HepG2 (cell line): Measurements from ENCODE around the gene ALCAM. TPM values are rescaled to one million over a fixed set of nuclear protein-coding genes. Genes with fewer than 3 reads are reported as not detected.

Experiments
- ARHGAP35 ChIP-seq: sonication (generic); formaldehyde crosslinking; IDR thresholded peaks from 2 replicates; pipeline ENCODE4 v1.9.0; 2022; ENCODE audit warnings: mild to moderate bottlenecking, inconsistent platforms, moderate library complexity, missing genetic modification reagents, borderline replicate concordance
- HMGA1 ChIP-seq: sonication (generic); formaldehyde crosslinking; conservative IDR thresholded peaks from 2 replicates; pipeline ENCODE4 v1.4.0; 2020; ENCODE audit warnings: missing genetic modification reagents
- HOXA3 ChIP-seq: sonication (generic); formaldehyde crosslinking; IDR thresholded peaks from 2 replicates; pipeline ENCODE4 v1.5.0; 2020; ENCODE audit warnings: missing genetic modification reagents
- ISX ChIP-seq: sonication (generic); formaldehyde crosslinking; conservative IDR thresholded peaks from 2 replicates; pipeline ENCODE4 v1.5.0; 2020; ENCODE audit warnings: missing genetic modification reagents
- NCOA2 ChIP-seq: sonication (generic); formaldehyde crosslinking; IDR thresholded peaks from 2 replicates; pipeline ENCODE4 v1.8.0; 2022; ENCODE audit warnings: inconsistent platforms
- NR3C1 ChIP-seq: sonication (generic); formaldehyde crosslinking; IDR thresholded peaks from 2 replicates; pipeline ENCODE4 v1.4.0; 2020; ENCODE audit warnings: missing genetic modification reagents
- RFX1 ChIP-seq: fragments of 450-650 bp; IDR thresholded peaks from 2 replicates; pipeline ENCODE4 v1.6.1; 2017
- TGIF2 ChIP-seq: IDR thresholded peaks from 2 replicates; pipeline ENCODE4 v1.6.1; 2016; ENCODE audit warnings: control low read depth, missing compliant biosample characterization
- TIGD3 ChIP-seq: sonication (generic); formaldehyde crosslinking; IDR thresholded peaks from 2 replicates; pipeline ENCODE4 v1.5.1; 2020; ENCODE audit warnings: mild to moderate bottlenecking, missing genetic modification reagents, borderline replicate concordance
- ZFP36L1 ChIP-seq: sonication (generic); formaldehyde crosslinking; IDR thresholded peaks from 2 replicates; pipeline ENCODE4 v1.8.0; 2022; ENCODE audit warnings: mild to moderate bottlenecking, missing genetic modification reagents, moderate library complexity
- ZKSCAN8 ChIP-seq: IDR thresholded peaks from 2 replicates; pipeline ENCODE4 v1.6.1; 2016; ENCODE audit warnings: borderline replicate concordance, missing genetic modification reagents, missing compliant biosample characterization
- ZNF12 ChIP-seq: sonication (generic); formaldehyde crosslinking; IDR thresholded peaks from 2 replicates; pipeline ENCODE4 v1.5.0; 2020; ENCODE audit warnings: missing genetic modification reagents
- ZNF264 ChIP-seq: sonication (generic); formaldehyde crosslinking; IDR thresholded peaks from 2 replicates; pipeline ENCODE4 v1.4.0; 2020; ENCODE audit warnings: missing genetic modification reagents
- ZNF350 ChIP-seq: sonication (generic); formaldehyde crosslinking; IDR thresholded peaks from 2 replicates; pipeline ENCODE4 v1.4.0; 2020; ENCODE audit warnings: mild to moderate bottlenecking, low read depth, missing genetic modification reagents, borderline replicate concordance
- ZNF740 ChIP-seq: sonication (generic); formaldehyde crosslinking; IDR thresholded peaks from 2 replicates; pipeline ENCODE4 v1.4.0; 2020; ENCODE audit warnings: missing genetic modification reagents
- ZSCAN29 ChIP-seq: sonication (generic); formaldehyde crosslinking; conservative IDR thresholded peaks from 2 replicates; pipeline ENCODE4 v1.4.0; 2020; ENCODE audit warnings: mild to moderate bottlenecking, missing genetic modification reagents
- polyA plus RNA-seq, 8 experiments: library from polyadenylated mRNA; depleted of rRNA in 3 of 8; stranded (reverse) in 7 of 8; unstranded in 1 of 8; fragments of >200 nt; fragmentation: Illumina TruSeq in 4 of 8; extraction: Trizol in 4 of 8; gene quantifications; 2 replicates each; pipeline versions ENCODE4 v1.2.1 to v1.2.3, GENCODE V29; 2011 to 2016; ENCODE audit warnings: low read depth in 4 of 8, missing spikeins in 1 of 8, mixed read lengths in 1 of 8; ENCODE audit not compliant: insufficient read depth in 1 of 8
- total RNA-seq, 5 experiments: library from RNA; depleted of rRNA; stranded (reverse); fragments of >200 nt; fragmentation: Illumina TruSeq; extraction: Trizol; gene quantifications; 2 replicates each; pipeline ENCODE4 v1.2.3, GENCODE V29; 2016; ENCODE audit warnings: low read depth in 1 of 5
- TF ChIP-seq, protein P1 (sequence below): sonication (generic); formaldehyde crosslinking; IDR thresholded peaks from 2 replicates; pipeline ENCODE4 v1.4.0; 2020; ENCODE audit warnings: missing genetic modification reagents
- TF ChIP-seq, protein P2 (sequence below): sonication (generic); formaldehyde crosslinking; IDR thresholded peaks from 2 replicates; pipeline ENCODE4 v1.8.1; 2022; ENCODE audit warnings: low read depth, mild to moderate bottlenecking, missing genetic modification reagents
- TF ChIP-seq, protein P3 (sequence below): sonication (generic); formaldehyde crosslinking; IDR thresholded peaks from 2 replicates; pipeline ENCODE4 v1.5.1; 2020; ENCODE audit warnings: mild to moderate bottlenecking, missing genetic modification reagents
- TF ChIP-seq, protein P4 (sequence below): IDR thresholded peaks from 2 replicates; pipeline ENCODE4 v1.6.1; 2016; ENCODE audit warnings: missing biosample characterization, missing genetic modification reagents, low read depth

Gene ALCAM
- total and polyA plus RNA-seq, 2 of the 13 experiments (the other 11 are each of a cell fraction or from before 2014, with no cell fraction given), result 26.0 to 33.1 TPM

DNA sequence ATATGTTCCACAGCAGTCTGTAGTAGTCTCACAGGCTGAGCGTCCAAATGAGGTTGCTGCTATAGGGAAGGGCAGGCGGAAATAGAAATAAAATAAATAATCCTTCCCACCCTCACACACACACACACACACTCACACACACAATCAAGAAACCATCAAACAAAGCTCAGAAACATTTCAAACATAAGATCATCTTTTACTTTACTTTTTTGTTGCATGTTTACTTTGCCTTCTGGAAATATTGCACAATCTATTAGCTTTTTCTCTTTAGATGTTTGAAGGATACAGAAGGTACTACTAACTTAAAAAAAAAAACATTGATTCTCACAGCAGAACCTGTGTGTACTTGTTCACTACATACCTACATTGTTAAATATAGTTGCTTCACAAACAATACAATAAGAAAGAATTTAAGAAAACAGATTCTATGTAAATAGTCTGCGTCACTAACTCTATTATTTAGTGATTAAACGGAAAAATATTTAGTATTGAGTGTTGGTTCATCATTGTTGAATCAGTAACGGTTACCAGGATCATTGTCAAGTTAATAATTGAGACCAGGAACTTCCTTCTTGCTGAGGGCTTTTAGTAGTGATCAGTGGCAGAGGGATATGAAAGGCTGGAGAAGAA is 20.5 kb downstream of the ALCAM start (continued):
- TF ChIP-seq, protein P1, sequence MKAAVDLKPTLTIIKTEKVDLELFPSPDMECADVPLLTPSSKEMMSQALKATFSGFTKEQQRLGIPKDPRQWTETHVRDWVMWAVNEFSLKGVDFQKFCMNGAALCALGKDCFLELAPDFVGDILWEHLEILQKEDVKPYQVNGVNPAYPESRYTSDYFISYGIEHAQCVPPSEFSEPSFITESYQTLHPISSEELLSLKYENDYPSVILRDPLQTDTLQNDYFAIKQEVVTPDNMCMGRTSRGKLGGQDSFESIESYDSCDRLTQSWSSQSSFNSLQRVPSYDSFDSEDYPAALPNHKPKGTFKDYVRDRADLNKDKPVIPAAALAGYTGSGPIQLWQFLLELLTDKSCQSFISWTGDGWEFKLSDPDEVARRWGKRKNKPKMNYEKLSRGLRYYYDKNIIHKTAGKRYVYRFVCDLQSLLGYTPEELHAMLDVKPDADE (CRISPR knock-in tag), result no peak
- TF ChIP-seq TIGD3 (CRISPR knock-in tag) (no peak), ZFP36L1 (peak; percentile 73; the same call in 1 of the 2 replicates), TGIF2 (CRISPR knock-in tag) (0 out of 2 replicates have a peak, but pooled peaks have one; percentile 35), RFX1 (no peak), ARHGAP35 (CRISPR knock-in tag) (no peak), ZNF264 (CRISPR knock-in tag) (peak; percentile 66; the same call in 1 of the 2 replicates), ZNF740 (CRISPR knock-in tag) (no peak), ZKSCAN8 (CRISPR knock-in tag) (peak; percentile 96), ZNF12 (CRISPR knock-in tag) (no peak), ZNF350 (CRISPR knock-in tag) (no peak), HMGA1 (CRISPR knock-in tag) (no peak), NCOA2 (CRISPR knock-in tag) (peak; percentile 93), ZSCAN29 (CRISPR knock-in tag) (0 out of 2 replicates have a peak, but pooled peaks have one; percentile 61), ISX (CRISPR knock-in tag) (no peak), NR3C1 (CRISPR knock-in tag) (no peak), HOXA3 (CRISPR knock-in tag) (no peak)
- TF ChIP-seq, protein P2, sequence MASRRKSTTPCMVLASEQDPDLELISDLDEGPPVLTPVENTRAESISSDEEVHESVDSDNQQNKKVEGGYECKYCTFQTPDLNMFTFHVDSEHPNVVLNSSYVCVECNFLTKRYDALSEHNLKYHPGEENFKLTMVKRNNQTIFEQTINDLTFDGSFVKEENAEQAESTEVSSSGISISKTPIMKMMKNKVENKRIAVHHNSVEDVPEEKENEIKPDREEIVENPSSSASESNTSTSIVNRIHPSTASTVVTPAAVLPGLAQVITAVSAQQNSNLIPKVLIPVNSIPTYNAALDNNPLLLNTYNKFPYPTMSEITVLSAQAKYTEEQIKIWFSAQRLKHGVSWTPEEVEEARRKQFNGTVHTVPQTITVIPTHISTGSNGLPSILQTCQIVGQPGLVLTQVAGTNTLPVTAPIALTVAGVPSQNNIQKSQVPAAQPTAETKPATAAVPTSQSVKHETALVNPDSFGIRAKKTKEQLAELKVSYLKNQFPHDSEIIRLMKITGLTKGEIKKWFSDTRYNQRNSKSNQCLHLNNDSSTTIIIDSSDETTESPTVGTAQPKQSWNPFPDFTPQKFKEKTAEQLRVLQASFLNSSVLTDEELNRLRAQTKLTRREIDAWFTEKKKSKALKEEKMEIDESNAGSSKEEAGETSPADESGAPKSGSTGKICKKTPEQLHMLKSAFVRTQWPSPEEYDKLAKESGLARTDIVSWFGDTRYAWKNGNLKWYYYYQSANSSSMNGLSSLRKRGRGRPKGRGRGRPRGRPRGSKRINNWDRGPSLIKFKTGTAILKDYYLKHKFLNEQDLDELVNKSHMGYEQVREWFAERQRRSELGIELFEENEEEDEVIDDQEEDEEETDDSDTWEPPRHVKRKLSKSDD (CRISPR knock-in tag), result no peak
- TF ChIP-seq, protein P3, sequence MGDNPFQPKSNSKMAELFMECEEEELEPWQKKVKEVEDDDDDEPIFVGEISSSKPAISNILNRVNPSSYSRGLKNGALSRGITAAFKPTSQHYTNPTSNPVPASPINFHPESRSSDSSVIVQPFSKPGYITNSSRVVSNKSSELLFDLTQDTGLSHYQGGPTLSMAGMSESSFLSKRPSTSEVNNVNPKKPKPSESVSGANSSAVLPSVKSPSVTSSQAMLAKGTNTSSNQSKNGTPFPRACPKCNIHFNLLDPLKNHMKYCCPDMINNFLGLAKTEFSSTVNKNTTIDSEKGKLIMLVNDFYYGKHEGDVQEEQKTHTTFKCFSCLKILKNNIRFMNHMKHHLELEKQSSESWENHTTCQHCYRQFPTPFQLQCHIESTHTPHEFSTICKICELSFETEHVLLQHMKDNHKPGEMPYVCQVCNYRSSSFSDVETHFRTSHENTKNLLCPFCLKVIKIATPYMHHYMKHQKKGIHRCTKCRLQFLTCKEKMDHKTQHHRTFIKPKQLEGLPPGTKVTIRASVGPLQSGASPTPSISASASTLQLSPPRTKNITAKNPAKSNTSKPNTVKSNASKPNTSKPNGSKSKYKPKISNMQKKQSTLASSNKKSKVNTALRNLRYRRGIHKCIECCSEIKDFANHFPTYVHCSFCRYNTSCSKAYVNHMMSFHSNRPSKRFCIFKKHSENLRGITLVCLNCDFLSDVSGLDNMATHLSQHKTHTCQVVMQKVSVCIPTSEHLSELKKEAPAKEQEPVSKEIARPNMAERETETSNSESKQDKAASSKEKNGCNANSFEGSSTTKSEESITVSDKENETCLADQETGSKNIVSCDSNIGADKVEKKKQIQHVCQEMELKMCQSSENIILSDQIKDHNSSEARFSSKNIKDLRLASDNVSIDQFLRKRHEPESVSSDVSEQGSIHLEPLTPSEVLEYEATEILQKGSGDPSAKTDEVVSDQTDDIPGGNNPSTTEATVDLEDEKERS (CRISPR knock-in tag), result peak; percentile 70; the same call in 1 of the 2 replicates
- TF ChIP-seq, protein P4, sequence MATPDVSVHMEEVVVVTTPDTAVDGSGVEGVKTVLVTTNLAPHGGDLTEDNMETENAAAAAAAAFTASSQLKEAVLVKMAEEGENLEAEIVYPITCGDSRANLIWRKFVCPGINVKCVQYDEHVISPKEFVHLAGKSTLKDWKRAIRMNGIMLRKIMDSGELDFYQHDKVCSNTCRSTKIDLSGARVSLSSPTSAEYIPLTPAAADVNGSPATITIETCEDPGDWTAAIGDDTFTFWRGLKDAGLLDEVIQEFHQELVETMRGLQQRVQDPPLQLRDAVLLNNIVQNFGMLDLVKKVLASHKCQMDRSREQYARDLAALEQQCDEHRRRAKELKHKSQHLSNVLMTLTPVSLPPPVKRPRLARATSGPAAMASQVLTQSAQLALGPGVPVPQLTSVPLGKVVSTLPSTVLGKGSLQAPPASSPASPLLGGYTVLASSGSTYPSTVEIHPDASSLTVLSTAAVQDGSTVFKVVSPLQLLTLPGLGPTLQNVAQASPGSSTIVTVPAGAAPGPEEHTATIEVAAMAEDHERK (CRISPR knock-in tag), result no peak
